IMR-90 (cell line): Measurements from ENCODE around the gene RUSC1.

Experiments
- CEBPB ChIP-seq: IDR thresholded peaks from 2 replicates; pipeline ENCODE4 v1.6.1; 2012; ENCODE audit warnings: low read depth, low read length, improper control_type of control experiment
- FOS ChIP-seq: fragments of 150-350 bp; IDR thresholded peaks from 2 replicates; pipeline ENCODE4 v1.6.1; 2016; ENCODE audit warnings: low read depth, low read length
- MAFK ChIP-seq: IDR thresholded peaks from 2 replicates; pipeline ENCODE4 v1.6.1; 2012; ENCODE audit warnings: low read depth, low read length, improper control_type of control experiment
- NFE2L2 ChIP-seq: fragments of 150-350 bp; IDR thresholded peaks from 2 replicates; pipeline ENCODE4 v1.6.1; 2016; ENCODE audit warnings: low read depth, mild to moderate bottlenecking, low read length
- RFX5 ChIP-seq: IDR thresholded peaks from 2 replicates; pipeline ENCODE4 v1.8.0; 2012; ENCODE audit warnings: low read depth, mild to moderate bottlenecking, low read length, moderate library complexity
- TF ChIP-seq, protein P1 (sequence below): conservative IDR thresholded peaks from 2 replicates; pipeline ENCODE4 v1.5.1; 2012; ENCODE audit warnings: mild to moderate bottlenecking, low read depth, low read length, improper control_type of control experiment
- TF ChIP-seq, protein P2 (sequence below): fragments of 150-350 bp; IDR thresholded peaks from 2 replicates; pipeline ENCODE4 v1.6.1; 2016; ENCODE audit warnings: low read depth, mild to moderate bottlenecking, low read length, moderate library complexity, borderline replicate concordance

DNA sequence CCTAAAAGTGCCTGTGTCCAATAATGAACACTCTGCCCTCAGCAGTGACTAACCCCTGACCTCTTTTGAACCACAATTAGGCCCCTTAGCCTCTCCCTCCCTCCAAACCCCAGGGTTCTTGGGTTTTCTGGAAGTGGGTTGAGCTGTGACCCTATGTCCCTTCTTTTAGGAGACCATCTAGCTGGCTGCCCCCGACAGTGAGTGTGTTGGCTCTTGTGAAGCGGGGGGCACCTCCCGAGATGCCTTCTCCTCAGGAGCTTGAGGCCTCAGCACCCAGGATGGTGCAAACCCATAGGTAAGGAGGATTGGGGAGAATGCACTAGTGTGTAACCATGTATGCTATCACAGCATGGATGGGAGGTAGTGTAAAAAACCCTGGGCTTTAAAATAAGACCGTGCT is 7.3 kb downstream of the RUSC1 start:
- TF ChIP-seq FOS (no peak), NFE2L2 (no peak), MAFK (no peak), CEBPB (no peak), RFX5 (no peak)
- TF ChIP-seq, protein P1, sequence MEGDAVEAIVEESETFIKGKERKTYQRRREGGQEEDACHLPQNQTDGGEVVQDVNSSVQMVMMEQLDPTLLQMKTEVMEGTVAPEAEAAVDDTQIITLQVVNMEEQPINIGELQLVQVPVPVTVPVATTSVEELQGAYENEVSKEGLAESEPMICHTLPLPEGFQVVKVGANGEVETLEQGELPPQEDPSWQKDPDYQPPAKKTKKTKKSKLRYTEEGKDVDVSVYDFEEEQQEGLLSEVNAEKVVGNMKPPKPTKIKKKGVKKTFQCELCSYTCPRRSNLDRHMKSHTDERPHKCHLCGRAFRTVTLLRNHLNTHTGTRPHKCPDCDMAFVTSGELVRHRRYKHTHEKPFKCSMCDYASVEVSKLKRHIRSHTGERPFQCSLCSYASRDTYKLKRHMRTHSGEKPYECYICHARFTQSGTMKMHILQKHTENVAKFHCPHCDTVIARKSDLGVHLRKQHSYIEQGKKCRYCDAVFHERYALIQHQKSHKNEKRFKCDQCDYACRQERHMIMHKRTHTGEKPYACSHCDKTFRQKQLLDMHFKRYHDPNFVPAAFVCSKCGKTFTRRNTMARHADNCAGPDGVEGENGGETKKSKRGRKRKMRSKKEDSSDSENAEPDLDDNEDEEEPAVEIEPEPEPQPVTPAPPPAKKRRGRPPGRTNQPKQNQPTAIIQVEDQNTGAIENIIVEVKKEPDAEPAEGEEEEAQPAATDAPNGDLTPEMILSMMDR, result no peak
- TF ChIP-seq, protein P2, sequence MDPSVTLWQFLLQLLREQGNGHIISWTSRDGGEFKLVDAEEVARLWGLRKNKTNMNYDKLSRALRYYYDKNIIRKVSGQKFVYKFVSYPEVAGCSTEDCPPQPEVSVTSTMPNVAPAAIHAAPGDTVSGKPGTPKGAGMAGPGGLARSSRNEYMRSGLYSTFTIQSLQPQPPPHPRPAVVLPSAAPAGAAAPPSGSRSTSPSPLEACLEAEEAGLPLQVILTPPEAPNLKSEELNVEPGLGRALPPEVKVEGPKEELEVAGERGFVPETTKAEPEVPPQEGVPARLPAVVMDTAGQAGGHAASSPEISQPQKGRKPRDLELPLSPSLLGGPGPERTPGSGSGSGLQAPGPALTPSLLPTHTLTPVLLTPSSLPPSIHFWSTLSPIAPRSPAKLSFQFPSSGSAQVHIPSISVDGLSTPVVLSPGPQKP, result no peak
